Activated CD8-positive, alpha-beta memory T cell treated with anti-CD3 and anti-CD28 coated beads for 4 hours (primary cell): ENCODE results near the gene SYNJ2.

Source experiments
- DNase-seq, 2 donors: peaks; one replicate each; pipeline ENCODE4 v3.0.0-alpha.2; 2020; ENCODE audit warnings: low read depth in 2 of 2

SYNJ2 gene

GRCh38 chr6:158124288-158124687 lies 142.6 kb downstream of the SYNJ2 start:
- no peak for DNase-seq

- DNase-seq: no peak
Observed at GRCh38 chr6:158125271-158125670, 143.6 kb downstream of the SYNJ2 start.

GRCh38 chr6:158131926-158132325 lies 150.3 kb downstream of the SYNJ2 start:
- no peak for DNase-seq

GRCh38 chr6:158142789-158143188 lies 161.1 kb downstream of the SYNJ2 start:
- DNase-seq: no peak

- no peak for DNase-seq
Observed at GRCh38 chr6:158143700-158144099, 162.0 kb downstream of the SYNJ2 start.
